ENCODE measurements around the gene NAA50.

DNA sequence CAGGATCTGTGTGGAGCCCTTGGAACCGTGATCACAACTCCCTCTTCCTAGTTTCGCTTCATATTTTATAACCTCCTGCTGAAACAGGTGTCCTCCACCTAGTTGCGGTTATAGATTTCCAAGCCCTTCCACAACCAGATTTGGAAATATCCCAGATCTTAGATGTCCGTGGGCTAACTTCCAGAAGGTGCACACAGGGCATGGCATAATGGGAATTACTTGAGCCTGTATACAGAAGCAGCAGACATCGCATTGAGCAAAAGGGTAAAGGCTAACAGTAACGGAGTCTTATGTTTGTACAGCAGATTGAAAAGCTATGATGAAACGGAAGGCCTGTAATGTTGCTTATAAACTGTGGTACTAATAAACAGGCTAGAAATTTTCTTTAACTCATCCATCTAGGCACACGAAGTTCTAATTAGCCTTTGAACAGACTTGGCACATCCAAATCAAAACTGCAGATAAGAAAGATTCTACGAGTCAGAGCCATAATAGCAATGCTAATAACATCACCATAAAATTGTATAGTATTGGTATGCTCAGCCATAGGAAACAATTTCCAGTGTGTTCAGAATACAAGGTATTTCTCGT, 48.5 kb downstream of the NAA50 start:
- TF ChIP-seq, protein P1, sequence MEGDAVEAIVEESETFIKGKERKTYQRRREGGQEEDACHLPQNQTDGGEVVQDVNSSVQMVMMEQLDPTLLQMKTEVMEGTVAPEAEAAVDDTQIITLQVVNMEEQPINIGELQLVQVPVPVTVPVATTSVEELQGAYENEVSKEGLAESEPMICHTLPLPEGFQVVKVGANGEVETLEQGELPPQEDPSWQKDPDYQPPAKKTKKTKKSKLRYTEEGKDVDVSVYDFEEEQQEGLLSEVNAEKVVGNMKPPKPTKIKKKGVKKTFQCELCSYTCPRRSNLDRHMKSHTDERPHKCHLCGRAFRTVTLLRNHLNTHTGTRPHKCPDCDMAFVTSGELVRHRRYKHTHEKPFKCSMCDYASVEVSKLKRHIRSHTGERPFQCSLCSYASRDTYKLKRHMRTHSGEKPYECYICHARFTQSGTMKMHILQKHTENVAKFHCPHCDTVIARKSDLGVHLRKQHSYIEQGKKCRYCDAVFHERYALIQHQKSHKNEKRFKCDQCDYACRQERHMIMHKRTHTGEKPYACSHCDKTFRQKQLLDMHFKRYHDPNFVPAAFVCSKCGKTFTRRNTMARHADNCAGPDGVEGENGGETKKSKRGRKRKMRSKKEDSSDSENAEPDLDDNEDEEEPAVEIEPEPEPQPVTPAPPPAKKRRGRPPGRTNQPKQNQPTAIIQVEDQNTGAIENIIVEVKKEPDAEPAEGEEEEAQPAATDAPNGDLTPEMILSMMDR (IDR thresholded peaks at IDR 0.05) = no peak
- TF ChIP-seq POLR2AphosphoS5 (IDR thresholded peaks at IDR 0.05) = peak in 2 of 3 donors; percentile 20 to 27
- no peak for TF ChIP-seq POLR2A (IDR thresholded peaks at IDR 0.05)
